GM23248 (cell line): ENCODE data around the gene THOP1.

Experiments
- EZH2 ChIP-seq: fragments of 200-600 bp; sonication (generic); IDR thresholded peaks from 2 replicates; pipeline ENCODE4 v1.6.1; 2018; ENCODE audit warnings: antibody characterized with exemption, mild to moderate bottlenecking; ENCODE audit not compliant: insufficient read depth, poor library complexity, severe bottlenecking
- EZH2phosphoT487 ChIP-seq: fragments of 200-600 bp; sonication (generic); IDR thresholded peaks from 2 replicates; pipeline ENCODE4 v1.6.1; 2018; ENCODE audit warnings: antibody characterized with exemption, moderate library complexity, mild to moderate bottlenecking, low read depth; ENCODE audit not compliant: insufficient read depth

GRCh38 chr19:2764945-2765344 is 20.4 kb upstream of the THOP1 start:
- TF ChIP-seq EZH2phosphoT487 (no peak), EZH2 (no peak)
